T-cell (primary cell): ENCODE results near the gene KIRREL1. TPM values are rescaled to one million over a fixed set of nuclear protein-coding genes. Genes with fewer than 3 reads are reported as not detected.
A peak's percentile ranks its signal among the peaks of the same experiment; 100 is the strongest.

Experiments used
- ATAC-seq, 4 experiments: fragments of 200-7000 bp in 3 of 4; fragments of 150-1000 bp in 1 of 4; cut with Tn5 transposase; replicated peaks in 1 of 4; 1 replicate in 3 of 4; 2 replicates in 1 of 4; pipeline ENCODE4 v1.10.0; 2021; ENCODE audit warnings: moderate library complexity in 3 of 4, mild to moderate bottlenecking in 2 of 4, moderate number of reproducible peaks in 1 of 4
- CTCF ChIA-PET, 2 donors: fragments of 300-600 bp; sonication (Branson Sonifier 250); formaldehyde crosslinking; loops; one replicate each; lab custom pipeline; 2022; ENCODE audit warnings: antibody characterized with exemption in 2 of 2; lab: Charles Lee
- POLR2A ChIA-PET, 2 donors: fragments of 300-600 bp; sonication (Branson Sonifier 250); formaldehyde crosslinking; loops; one replicate each; lab custom pipeline; 2022; ENCODE audit warnings: antibody characterized with exemption in 2 of 2; lab: Charles Lee
- DNase-seq, 35 experiments: peaks; one replicate each; pipeline versions ENCODE4 v3.0.0 to v3.0.0-alpha.2; 2013 to 2023
- H3K27ac ChIP-seq: one replicate; pipeline ENCODE4 v1.5.1; 2013; ENCODE audit warnings: low read length
- H3K27me3 ChIP-seq, 2 experiments: replicated peaks in 1 of 2; 1 replicate in 1 of 2; 2 replicates in 1 of 2; pipeline versions ENCODE4 v1.6.1 to v1.7.0; 2013; ENCODE audit warnings: low read length in 1 of 2, mixed read lengths in 1 of 2; ENCODE audit not compliant: control insufficient read depth in 2 of 2, insufficient read depth in 2 of 2; ENCODE audit errors: extremely low read depth in 1 of 2
- H3K36me3 ChIP-seq, 2 donors: 1 replicate in 1 of 2; 2 replicates in 1 of 2; pipeline versions ENCODE4 v1.6.1 to v1.7.0; 2013; ENCODE audit warnings: low read length in 1 of 2; ENCODE audit not compliant: control insufficient read depth in 2 of 2, insufficient read depth in 1 of 2; ENCODE audit errors: extremely low read depth in 1 of 2
- H3K4me1 ChIP-seq, 2 experiments: 1 replicate in 1 of 2; 2 replicates in 1 of 2; pipeline versions ENCODE4 v1.6.1 to v1.7.0; 2013; ENCODE audit warnings: low read length in 2 of 2, mixed read lengths in 1 of 2; ENCODE audit not compliant: insufficient read depth in 2 of 2, control insufficient read depth in 1 of 2; ENCODE audit errors: extremely low read depth in 1 of 2
- H3K4me3 ChIP-seq, 2 donors: 1 replicate in 1 of 2; 2 replicates in 1 of 2; pipeline versions ENCODE4 v1.5.1 to v1.7.0; 2013; ENCODE audit warnings: mild to moderate bottlenecking in 2 of 2, low read length in 1 of 2, moderate library complexity in 1 of 2; ENCODE audit not compliant: control insufficient read depth in 1 of 2; ENCODE audit errors: extremely low read depth in 1 of 2
- H3K9me3 ChIP-seq: 2 replicates; pipeline ENCODE4 v1.7.0; 2013
- H3K27ac Mint-ChIP-seq, 2 donors: one replicate each; pipeline ENCODE4 v1.8.0; 2020 to 2021; ENCODE audit warnings: mild to moderate bottlenecking in 2 of 2, mixed read lengths in 2 of 2
- H3K27me3 Mint-ChIP-seq, 2 donors: one replicate each; pipeline ENCODE4 v1.8.0; 2021 to 2022; ENCODE audit warnings: mixed read lengths in 2 of 2
- H3K36me3 Mint-ChIP-seq: one replicate; pipeline ENCODE4 v1.8.0; 2021; ENCODE audit warnings: mixed read lengths
- H3K4me1 Mint-ChIP-seq, 3 donors: one replicate each; pipeline ENCODE4 v1.8.0; 2020 to 2022; ENCODE audit warnings: mixed read lengths in 3 of 3, mild to moderate bottlenecking in 1 of 3
- H3K4me3 Mint-ChIP-seq, 3 donors: one replicate each; pipeline ENCODE4 v1.8.0; 2020 to 2022; ENCODE audit warnings: mild to moderate bottlenecking in 3 of 3, mixed read lengths in 3 of 3, moderate library complexity in 3 of 3
- H3K9me3 Mint-ChIP-seq, 3 donors: one replicate each; pipeline ENCODE4 v1.8.0; 2020 to 2022; ENCODE audit warnings: mixed read lengths in 3 of 3
- WGBS: methylation state at CpG from one replicate; pipeline ENCODE4 v1.1.5; 2013; ENCODE audit warnings: missing lambda C conversion rate; ENCODE audit not compliant: insufficient coverage; 5-methylcytosine and 5-hydroxymethylcytosine counted together
- total RNA-seq, 35 experiments: library from RNA in 6 of 35; stranded (reverse) in 6 of 35; fragments of 120-200 nt in 1 of 35; gene quantifications; one replicate each; pipeline versions ENCODE4 v1.2.1 to v1.2.4 and lab custom pipeline; 2013 to 2026

The KIRREL1 gene
- total RNA-seq, 5 donors from 2014 or later (not counting 1 experiment from before 2014, with no cell fraction given), result 0.16 to 0.20 (median 0.19) TPM; not detected in 2

DNA sequence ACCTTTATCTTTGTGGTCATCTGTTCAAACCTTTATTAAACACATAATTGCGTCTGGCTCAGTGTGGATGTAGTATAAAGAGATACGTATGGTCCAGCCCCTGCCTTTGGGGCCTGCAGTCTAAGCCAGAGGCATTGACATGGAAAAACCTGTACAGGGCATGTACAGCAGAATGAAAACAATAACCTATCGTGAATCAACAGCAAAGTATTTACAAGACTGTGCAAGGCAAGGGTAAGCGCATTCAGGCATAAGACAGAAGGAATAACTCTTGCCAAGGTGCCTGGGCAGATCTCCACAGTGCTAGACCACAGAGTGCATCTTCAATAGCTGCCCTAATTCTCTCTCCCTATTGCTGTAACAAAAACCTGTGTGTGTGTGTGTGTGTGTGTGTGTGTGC lies 35.5 kb downstream of the KIRREL1 start:
- ChIA-PET CTCF (no interaction called here), POLR2A (no interaction called here)
- DNase-seq, result no peak
- no peaks in the 10 kb centered on the region for H3K4me1 Mint-ChIP-seq
- no peak overlapping the region for H3K27ac Mint-ChIP-seq
- H3K9me3 Mint-ChIP-seq, result no peaks in the 10 kb centered on the region
- ATAC-seq, result no peak
- H3K36me3 Mint-ChIP-seq, result no peaks in the 10 kb centered on the region
- Histone ChIP-seq H3K4me3 (no peak overlapping the region), H3K9me3 (no peaks in the 10 kb centered on the region), H3K36me3 (no peaks in the 10 kb centered on the region), H3K4me1 (no peaks in the 10 kb centered on the region), H3K27me3 (peaks cover 0 to 2% of the 10 kb centered on the region in 2 experiments), H3K27ac (no peak overlapping the region)
- WGBS, result 0% methylated on average over 1 of the region's 4 CpGs
- peaks cover 5 to 9% of the 10 kb centered on the region in 2 donors for H3K27me3 Mint-ChIP-seq
- H3K4me3 Mint-ChIP-seq, result no peak overlapping the region

DNA sequence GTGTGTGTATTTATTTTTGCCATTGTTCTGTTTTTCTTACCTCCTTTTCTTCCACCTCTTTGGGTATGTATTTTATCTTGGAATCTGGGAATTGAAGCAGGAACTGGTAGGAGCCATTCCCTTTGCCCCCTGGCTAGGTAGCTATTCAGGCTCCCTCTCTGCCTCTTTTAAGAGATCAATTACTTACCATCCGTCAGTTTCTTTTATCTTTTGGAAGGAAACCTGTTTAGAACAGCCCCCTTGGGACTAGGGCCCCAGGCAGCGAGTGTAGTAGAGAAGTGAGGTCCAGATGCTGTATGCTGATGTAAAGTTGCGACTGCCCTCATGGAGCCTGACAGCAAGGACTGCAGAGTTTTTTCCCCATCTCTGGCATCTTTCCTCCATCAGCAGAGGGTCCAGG lies 41.6 kb downstream of the KIRREL1 start:
- ChIA-PET CTCF (no interaction called here), POLR2A (no interaction called here)
- Mint-ChIP-seq H3K27ac (no peak overlapping the region), H3K27me3 (peaks cover 0 to 7% of the 10 kb centered on the region in 2 donors), H3K9me3 (no peaks in the 10 kb centered on the region), H3K36me3 (no peaks in the 10 kb centered on the region), H3K4me3 (no peak overlapping the region), H3K4me1 (no peaks in the 10 kb centered on the region)
- Histone ChIP-seq H3K9me3 (no peaks in the 10 kb centered on the region), H3K4me3 (no peak overlapping the region), H3K27ac (no peak overlapping the region), H3K27me3 (peaks cover 0 to 12% of the 10 kb centered on the region in 2 experiments), H3K36me3 (no peaks in the 10 kb centered on the region), H3K4me1 (no peaks in the 10 kb centered on the region)
- WGBS, result no CpG with 5 or more reads among the region's 3 CpGs
- DNase-seq (no peak), ATAC-seq (no peak)

DNA sequence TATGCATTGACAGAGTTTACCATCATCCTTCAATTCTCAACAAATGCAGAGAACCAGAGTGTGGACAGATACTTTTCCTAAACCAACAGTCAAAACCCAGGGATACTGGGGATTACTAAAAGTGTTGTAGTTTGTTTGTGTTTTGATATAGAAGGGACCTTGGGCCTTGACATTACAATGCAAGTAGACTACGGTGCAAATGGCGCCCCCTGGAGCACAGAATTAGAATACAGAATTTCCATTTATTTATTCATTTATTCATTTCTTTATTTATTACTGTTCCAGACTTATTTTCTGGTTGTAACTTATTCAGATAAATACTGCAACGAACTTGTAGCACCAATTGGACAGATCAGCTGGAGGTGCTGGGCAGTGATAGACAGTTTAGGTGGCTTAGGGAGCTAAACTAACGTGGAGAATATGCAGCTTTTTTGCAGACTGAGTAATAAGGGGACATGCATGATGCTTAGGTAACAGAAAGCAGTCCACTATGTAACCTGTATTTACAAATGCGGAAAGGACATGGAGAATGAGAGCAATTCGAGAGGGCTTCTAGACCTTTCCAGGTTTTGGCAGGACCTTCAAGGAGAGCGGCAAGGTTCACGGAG lies 42.6 kb downstream of the KIRREL1 start:
- H3K4me1 ChIP-seq, result no peaks in the 10 kb centered on the region
- H3K4me3 Mint-ChIP-seq, result no peak overlapping the region
- H3K27ac ChIP-seq, result no peak overlapping the region
- no peak overlapping the region for H3K4me3 ChIP-seq
- ChIA-PET CTCF (interaction anchor here in 1 of 2 donors (0.9 kb wide), 1 partner anchor 18 kb away, joined by 4 read pairs; no protein-coding TSS in a partner anchor), POLR2A (no interaction called here)
- no peaks in the 10 kb centered on the region for H3K9me3 Mint-ChIP-seq
- peaks cover 6 to 14% of the 10 kb centered on the region in 2 donors for H3K27me3 Mint-ChIP-seq
- no peaks in the 10 kb centered on the region for H3K9me3 ChIP-seq
- H3K36me3 Mint-ChIP-seq, result no peaks in the 10 kb centered on the region
- peaks cover 0 to 12% of the 10 kb centered on the region in 2 experiments for H3K27me3 ChIP-seq
- ATAC-seq (no peak), DNase-seq (peak in 2 of 35 experiments; percentile 1 to 30)
- H3K4me1 Mint-ChIP-seq, result no peaks in the 10 kb centered on the region
- H3K36me3 ChIP-seq, result no peaks in the 10 kb centered on the region
- H3K27ac Mint-ChIP-seq, result no peak overlapping the region
- WGBS, result 84% methylated on average over 4 of the region's 8 CpGs

DNA sequence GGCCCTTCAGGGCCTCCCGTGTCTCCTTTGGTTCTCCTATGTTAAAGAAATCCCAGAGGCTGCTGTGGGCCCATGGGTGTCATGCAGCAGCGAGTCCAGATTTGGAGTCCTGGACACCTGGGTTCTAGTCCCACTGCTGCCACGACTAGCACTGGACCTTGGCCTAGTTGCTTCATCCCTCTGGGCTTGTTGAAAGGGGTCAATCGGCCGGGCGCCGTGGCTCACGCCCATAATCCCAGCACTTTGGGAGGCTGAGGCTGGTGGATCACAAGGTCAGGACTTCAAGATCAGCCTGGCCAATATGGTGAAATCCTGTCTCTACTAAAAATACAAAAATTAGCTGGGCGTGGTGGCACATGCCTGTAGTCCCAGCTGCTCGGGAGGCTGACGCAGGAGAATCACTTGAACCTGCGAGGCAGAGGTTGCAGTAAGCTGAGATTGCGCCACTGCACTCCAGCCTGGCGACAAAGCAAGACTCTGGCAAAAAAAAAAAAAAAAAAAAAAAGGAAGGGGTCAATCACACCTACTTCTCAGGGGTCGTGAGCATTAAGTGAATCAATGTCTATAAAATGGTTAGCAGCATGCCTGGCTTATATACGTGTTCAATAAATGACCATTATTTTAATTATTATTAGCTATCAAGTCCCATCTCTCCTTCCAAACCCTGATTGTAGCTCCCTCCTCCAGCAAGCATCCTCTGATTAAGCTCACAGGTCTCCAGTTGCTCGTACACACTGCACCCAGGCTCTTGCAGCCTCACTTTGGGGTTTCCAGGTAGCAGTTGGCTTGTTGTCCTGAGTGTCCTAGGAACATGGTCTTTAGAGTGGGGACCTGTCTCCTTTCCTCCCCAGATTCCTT lies 43.8 kb downstream of the KIRREL1 start:
- Histone ChIP-seq H3K4me1 (no peaks in the 10 kb centered on the region), H3K4me3 (no peak overlapping the region), H3K27ac (no peak overlapping the region), H3K27me3 (peaks cover 0 to 16% of the 10 kb centered on the region in 2 experiments), H3K36me3 (no peaks in the 10 kb centered on the region), H3K9me3 (no peaks in the 10 kb centered on the region)
- Mint-ChIP-seq H3K27ac (no peak overlapping the region), H3K36me3 (no peaks in the 10 kb centered on the region), H3K27me3 (peaks cover 7 to 19% of the 10 kb centered on the region in 2 donors), H3K4me3 (no peak overlapping the region), H3K9me3 (no peaks in the 10 kb centered on the region), H3K4me1 (no peaks in the 10 kb centered on the region)
- ChIA-PET CTCF (interaction anchor here in 1 of 2 donors (0.6 kb wide), 1 partner anchor 74 kb away, joined by 3 read pairs; no protein-coding TSS in a partner anchor), POLR2A (no interaction called here)
- 83% methylated on average over 10 of the region's 17 CpGs for WGBS
- no peak for ATAC-seq
- DNase-seq, result no peak

DNA sequence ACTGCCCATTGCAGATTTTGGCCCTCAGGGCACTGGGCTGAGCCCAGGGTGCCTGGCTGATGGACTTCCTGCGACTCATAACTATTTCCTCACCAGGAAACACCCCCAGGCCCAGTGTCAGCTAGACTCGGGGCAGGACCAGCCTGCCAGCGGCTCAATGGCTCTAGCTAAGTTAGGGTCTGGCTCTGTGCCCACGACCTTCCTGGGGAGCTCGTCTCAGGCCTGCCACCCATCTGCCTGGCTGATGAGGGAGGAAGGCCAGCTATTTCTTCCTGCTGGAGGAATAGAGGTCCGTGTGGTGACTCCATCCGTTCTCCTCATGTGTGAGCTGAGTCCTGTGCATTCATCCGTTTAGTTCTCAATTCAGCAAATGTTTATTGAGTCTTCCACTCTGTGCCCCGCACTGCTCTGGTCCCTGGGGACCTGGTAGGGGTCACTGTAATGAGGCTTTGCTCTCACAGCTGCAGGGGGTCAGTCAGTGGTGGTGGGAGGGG lies 44.5 kb downstream of the KIRREL1 start:
- Histone ChIP-seq H3K4me3 (no peak overlapping the region), H3K27ac (no peak overlapping the region), H3K36me3 (no peaks in the 10 kb centered on the region), H3K27me3 (peaks cover 0 to 16% of the 10 kb centered on the region in 2 experiments), H3K9me3 (no peaks in the 10 kb centered on the region), H3K4me1 (no peaks in the 10 kb centered on the region)
- H3K4me3 Mint-ChIP-seq, result no peak overlapping the region
- ChIA-PET POLR2A (no interaction called here), CTCF (interaction anchor here in 1 of 2 donors (0.6 kb wide), 1 partner anchor 73 kb away, joined by 3 read pairs; no protein-coding TSS in a partner anchor)
- no peak overlapping the region for H3K27ac Mint-ChIP-seq
- H3K27me3 Mint-ChIP-seq, result peaks cover 7 to 19% of the 10 kb centered on the region in 2 donors
- DNase-seq (no peak), ATAC-seq (no peak)
- no peaks in the 10 kb centered on the region for H3K9me3 Mint-ChIP-seq
- H3K36me3 Mint-ChIP-seq, result no peaks in the 10 kb centered on the region
- H3K4me1 Mint-ChIP-seq, result no peaks in the 10 kb centered on the region
- 50% methylated on average over 8 of the region's 9 CpGs for whole genome bisulfite sequencing

DNA sequence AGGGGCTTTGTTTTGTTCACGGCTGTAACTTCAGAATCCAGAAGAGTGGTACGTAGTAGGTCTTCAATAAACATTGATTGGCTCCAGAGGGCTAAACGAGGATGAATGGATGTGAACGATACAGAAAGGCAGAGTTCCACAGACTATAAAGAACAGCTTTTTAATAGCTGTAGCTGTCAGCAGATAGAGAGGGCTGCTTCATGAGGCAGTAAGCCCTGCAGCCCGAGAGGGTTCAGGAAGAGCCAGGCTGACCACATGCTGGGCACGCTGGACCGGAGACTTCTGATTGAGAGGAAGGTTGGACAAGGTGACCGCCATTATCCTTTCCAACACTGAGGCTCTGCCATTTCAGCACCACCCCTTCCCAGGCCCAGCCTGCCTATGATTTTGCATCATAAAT lies 45.3 kb downstream of the KIRREL1 start:
- ChIA-PET POLR2A (no interaction called here), CTCF (no interaction called here)
- no peak overlapping the region for H3K4me3 ChIP-seq
- 79% methylated on average over 4 of the region's 8 CpGs for WGBS
- Mint-ChIP-seq H3K9me3 (no peaks in the 10 kb centered on the region), H3K4me1 (no peaks in the 10 kb centered on the region), H3K36me3 (no peaks in the 10 kb centered on the region), H3K4me3 (no peak overlapping the region), H3K27me3 (peaks cover 7 to 23% of the 10 kb centered on the region in 2 donors), H3K27ac (no peak overlapping the region)
- DNase-seq, result no peak
- no peak for ATAC-seq
- H3K27ac ChIP-seq, result no peak overlapping the region
- no peaks in the 10 kb centered on the region for H3K36me3 ChIP-seq
- H3K4me1 ChIP-seq, result no peaks in the 10 kb centered on the region
- H3K9me3 ChIP-seq, result no peaks in the 10 kb centered on the region
- H3K27me3 ChIP-seq, result peaks cover 0 to 22% of the 10 kb centered on the region in 2 experiments
